ENCODE results near the gene CNST. TPM values are rescaled to one million over a fixed set of nuclear protein-coding genes. Genes with fewer than 3 reads are reported as not detected.
"Not testable (repeated sequence)": the region's sequence is repeated elsewhere in the genome, so short reads cannot be mapped to it uniquely, and the experiment has no call there.

Gene CNST
- total and polyA plus RNA-seq, 2 experiments from 2014 or later = 13.1 to 17.9 TPM

GRCh38 chr1:246588159-246588721 is 22.0 kb downstream of the CNST start:
- no peak for DNase-seq (ENCODE audit: low read depth in 1 of 2, low spot score in 1 of 2)
- peaks cover 3% of the 10 kb centered on the region for H3K4me1 ChIP-seq (ENCODE audit: low read depth)
- no peaks in the 10 kb centered on the region for H3K27me3 ChIP-seq
- no peak overlapping the region for H3K27ac ChIP-seq
- no peaks in the 10 kb centered on the region for H3K9me3 ChIP-seq (ENCODE audit: low read depth)
- H3K4me3 ChIP-seq = no peak overlapping the region
- peaks cover 5% of the 10 kb centered on the region for H3K36me3 ChIP-seq
- no peak for TF ChIP-seq CTCF (IDR thresholded peaks at IDR 0.05; ENCODE audit: low read depth, low read length)

- H3K4me1 ChIP-seq (ENCODE audit: low read depth) = not testable (repeated sequence)
Measured at GRCh38 chr1:246589919-246590318, 23.7 kb downstream of the CNST start.

GRCh38 chr1:246591047-246591446 is 24.8 kb downstream of the CNST start:
- peaks cover 5% of the 10 kb centered on the region for H3K36me3 ChIP-seq
- no peak for TF ChIP-seq CTCF (IDR thresholded peaks at IDR 0.05; ENCODE audit: low read depth, low read length)
- H3K27me3 ChIP-seq = no peaks in the 10 kb centered on the region
- no peak overlapping the region for H3K27ac ChIP-seq
- H3K4me3 ChIP-seq = no peak overlapping the region
- H3K4me1 ChIP-seq (ENCODE audit: low read depth) = no peaks in the 10 kb centered on the region
- no peak for DNase-seq (ENCODE audit: low read depth in 1 of 2, low spot score in 1 of 2)
- no peaks in the 10 kb centered on the region for H3K9me3 ChIP-seq (ENCODE audit: low read depth)

More at GRCh38 chr1:246589919-246590318, 23.7 kb downstream of the CNST start:
- not testable (repeated sequence) for H3K9me3 ChIP-seq (ENCODE audit: low read depth); H3K4me3 ChIP-seq; H3K27ac ChIP-seq; H3K27me3 ChIP-seq; DNase-seq (ENCODE audit: low read depth in 1 of 2, low spot score in 1 of 2); H3K36me3 ChIP-seq

- no peaks in the 10 kb centered on the region for H3K27me3 ChIP-seq
- DNase-seq (ENCODE audit: low read depth in 1 of 2, low spot score in 1 of 2) = no peak
- peaks cover 5% of the 10 kb centered on the region for H3K36me3 ChIP-seq
- no peaks in the 10 kb centered on the region for H3K4me1 ChIP-seq (ENCODE audit: low read depth)
- no peaks in the 10 kb centered on the region for H3K9me3 ChIP-seq (ENCODE audit: low read depth)
- TF ChIP-seq CTCF (IDR thresholded peaks at IDR 0.05; ENCODE audit: low read depth, low read length) = no peak
- no peak overlapping the region for H3K27ac ChIP-seq
- H3K4me3 ChIP-seq = no peak overlapping the region
Measured at GRCh38 chr1:246591504-246591903, 25.2 kb downstream of the CNST start.

GRCh38 chr1:246591958-246592357 is 25.7 kb downstream of the CNST start:
- Histone ChIP-seq H3K4me1 (ENCODE audit: low read depth) (no peaks in the 10 kb centered on the region), H3K36me3 (peaks cover 5% of the 10 kb centered on the region), H3K27me3 (no peaks in the 10 kb centered on the region), H3K4me3 (no peak overlapping the region), H3K27ac (no peak overlapping the region), H3K9me3 (ENCODE audit: low read depth) (no peaks in the 10 kb centered on the region)
- DNase-seq (ENCODE audit: low read depth in 1 of 2, low spot score in 1 of 2) = no peak
- TF ChIP-seq CTCF (IDR thresholded peaks at IDR 0.05; ENCODE audit: low read depth, low read length) = no peak

GRCh38 chr1:246592695-246593094 is 26.4 kb downstream of the CNST start:
- H3K36me3 ChIP-seq = peaks cover 5% of the 10 kb centered on the region

More at GRCh38 chr1:246592695-246593094, 26.4 kb downstream of the CNST start:
- Histone ChIP-seq H3K4me1 (ENCODE audit: low read depth) (no peaks in the 10 kb centered on the region), H3K9me3 (ENCODE audit: low read depth) (no peaks in the 10 kb centered on the region), H3K4me3 (no peak overlapping the region), H3K27ac (no peak overlapping the region), H3K27me3 (no peaks in the 10 kb centered on the region)
- no peak for TF ChIP-seq CTCF (IDR thresholded peaks at IDR 0.05; ENCODE audit: low read depth, low read length)
- peak in 1 of 2 donors; percentile 97 for DNase-seq (ENCODE audit: low read depth in 1 of 2, low spot score in 1 of 2)

All from cardiac muscle cell (in vitro differentiated cells and primary cell).